Measurements from ENCODE around the gene SPTBN5.

DNA sequence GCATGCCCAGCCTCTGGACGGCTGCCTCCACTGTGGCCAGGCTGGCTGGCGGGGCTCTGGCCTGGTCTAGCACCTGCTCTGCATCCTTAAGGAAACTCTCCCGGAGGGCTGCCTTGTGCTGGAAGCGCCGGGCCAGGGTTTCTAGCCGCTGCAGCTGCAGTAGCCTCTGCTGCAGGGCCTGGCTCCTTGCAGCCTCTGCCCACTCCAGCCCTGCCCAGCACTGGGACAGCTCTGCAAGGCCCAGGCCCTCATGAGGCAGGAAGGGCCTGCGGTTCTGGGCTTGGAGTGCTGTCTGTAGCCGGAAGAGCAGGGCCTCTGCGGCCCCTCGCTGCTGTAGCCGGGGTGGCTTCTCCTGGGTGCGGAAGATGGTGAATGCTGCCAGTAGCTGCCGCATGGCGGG, 8.0 kb downstream of the SPTBN5 start:
- TF ChIP-seq EZH2 (IDR thresholded peaks at IDR 0.05) (no peak), POLR2AphosphoS5 (IDR thresholded peaks at IDR 0.05; ENCODE audit: borderline replicate concordance, low read depth, low read length) (no peak)
